Mammary epithelial cell (primary cell): ENCODE measurements around the gene TMEM134.

Experiments
- CTCF ChIP-seq, 2 donors: IDR thresholded peaks in 1 of 2; conservative IDR thresholded peaks in 1 of 2; 2 replicates each; pipeline ENCODE4 v1.5.1; 2011 to 2012; ENCODE audit warnings: inconsistent platforms in 2 of 2, low read length in 2 of 2, mild to moderate bottlenecking in 2 of 2, control low read depth in 1 of 2, low read depth in 1 of 2; ENCODE audit not compliant: insufficient read depth in 1 of 2; ENCODE audit errors: extremely low read depth in 1 of 2
- EZH2 ChIP-seq: IDR thresholded peaks from 2 replicates; pipeline ENCODE4 v1.6.1; 2012; ENCODE audit warnings: low read length, inconsistent platforms, borderline replicate concordance

DNA sequence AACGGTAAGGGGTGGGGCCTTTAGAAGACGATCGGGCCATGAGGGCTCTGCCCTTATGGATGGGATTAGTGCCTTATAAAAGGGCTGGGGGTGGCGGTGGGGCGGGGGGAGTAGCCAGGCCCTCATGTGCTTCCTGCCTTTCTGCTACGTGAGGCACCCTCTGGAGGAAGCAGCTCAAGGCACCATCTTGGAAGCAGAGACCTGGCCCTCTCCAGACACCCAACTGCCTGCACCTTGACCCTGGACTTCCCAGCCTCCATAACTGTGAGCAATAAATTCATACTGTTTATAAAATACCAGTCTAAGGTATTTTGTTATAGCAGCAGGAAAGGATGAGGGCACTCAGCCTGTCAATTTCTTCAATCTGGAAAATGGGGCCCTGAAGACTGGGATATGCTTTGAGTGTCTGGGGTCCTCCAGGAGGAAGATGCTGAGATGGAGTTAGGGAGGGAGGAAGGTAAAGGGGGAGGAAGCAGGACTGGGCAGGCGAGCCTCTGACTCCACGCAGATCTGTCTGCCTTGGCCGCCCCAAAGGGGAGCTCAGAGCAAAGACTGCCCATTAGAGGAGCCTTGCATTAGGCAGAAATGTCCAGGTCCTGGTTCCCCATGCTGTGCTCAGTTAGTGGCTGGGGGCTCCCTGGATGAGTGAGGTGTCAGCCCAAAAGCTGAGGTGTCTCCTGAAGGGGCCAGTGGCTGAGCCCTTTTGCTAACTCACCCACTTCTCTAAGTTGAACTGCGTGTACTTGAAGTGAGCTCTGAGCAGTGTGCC is 48.9 kb upstream of the TMEM134 start:
- no peak for TF ChIP-seq CTCF (conservative IDR thresholded peaks at IDR 0.05 in 1 of 2, IDR thresholded peaks at IDR 0.05 in 1 of 2; ENCODE audit: extremely low read depth in 1 of 2, insufficient read depth in 1 of 2, low read depth in 1 of 2, low read length in 2 of 2)
- no peak for TF ChIP-seq EZH2
